Measurements from ENCODE around the gene GSK3A. TPM values are rescaled to one million over a fixed set of nuclear protein-coding genes. Genes with fewer than 3 reads are reported as not detected.

Gene GSK3A
- total RNA-seq, 1 experiment from 2014 or later = 25.0 TPM

- no peaks in the 10 kb centered on the region for H4K20me1 ChIP-seq (ENCODE audit: low read length)
- H3K27me3 ChIP-seq (ENCODE audit: low read length) = no peaks in the 10 kb centered on the region
- H3K27ac ChIP-seq (ENCODE audit: low read length) = no peak overlapping the region
- DNase-seq (no peak), ATAC-seq (no peak)
- H3K9me2 ChIP-seq (replicated peaks; ENCODE audit: low read length) = no peaks in the 10 kb centered on the region
- no peak overlapping the region for H3K4me2 ChIP-seq (ENCODE audit: low read length)
- no TSS peak for BruUV-seq (replicated peaks)
- H3K4me3 ChIP-seq (ENCODE audit: low read length) = no peak overlapping the region
- CTCF ChIA-PET = no interaction called here
- POLR2A ChIA-PET (ENCODE audit: unreplicated experiment) = no interaction called here
- H3K36me3 ChIP-seq (ENCODE audit: low read depth, low read length) = no peaks in the 10 kb centered on the region
- no peak overlapping the region for H2AFZ ChIP-seq (ENCODE audit: low read length)
- peaks cover 26% of the 10 kb centered on the region for H3K79me2 ChIP-seq (ENCODE audit: low read length)
- no peak overlapping the region for H3K9ac ChIP-seq (ENCODE audit: low read length)
- H3K9me3 ChIP-seq (ENCODE audit: low read length) = no peaks in the 10 kb centered on the region
- H3F3A ChIP-seq (ENCODE audit: low read length, unreplicated experiment) = no peaks in the 10 kb centered on the region
- peaks cover 17% of the 10 kb centered on the region for H3K4me1 ChIP-seq (ENCODE audit: insufficient read depth, low read length)
- intact Hi-C loops (cut with micrococcal nuclease) = no loop called here
- TF ChIP-seq EZH2phosphoT487 (IDR thresholded peaks at IDR 0.05; ENCODE audit: borderline replicate concordance, low read length) (no peak), CTCF (conservative IDR thresholded peaks at IDR 0.05; ENCODE audit: low read depth, low read length) (no peak), EZH2 (IDR thresholded peaks at IDR 0.05; ENCODE audit: low read length, unreplicated experiment) (no peak)
Measured at GRCh38 chr19:42274065-42274682, 31.8 kb upstream of the GSK3A start.

- ChIA-PET CTCF (no interaction called here), POLR2A (ENCODE audit: unreplicated experiment) (no interaction called here)
- intact Hi-C loops (cut with micrococcal nuclease) = no loop called here
- no peak for DNase-seq
- Histone ChIP-seq H3K4me1 (ENCODE audit: insufficient read depth, low read length) (peaks cover 17% of the 10 kb centered on the region), H3K36me3 (ENCODE audit: low read depth, low read length) (no peaks in the 10 kb centered on the region), H3K9me3 (ENCODE audit: low read length) (no peaks in the 10 kb centered on the region), H3K79me2 (ENCODE audit: low read length) (peaks cover 26% of the 10 kb centered on the region), H3K27ac (ENCODE audit: low read length) (no peak overlapping the region), H3F3A (ENCODE audit: low read length, unreplicated experiment) (no peaks in the 10 kb centered on the region), H3K27me3 (ENCODE audit: low read length) (no peaks in the 10 kb centered on the region), H3K4me3 (ENCODE audit: low read length) (no peak overlapping the region), H4K20me1 (ENCODE audit: low read length) (no peaks in the 10 kb centered on the region), H2AFZ (ENCODE audit: low read length) (no peak overlapping the region), H3K9ac (ENCODE audit: low read length) (no peak overlapping the region), H3K9me2 (replicated peaks; ENCODE audit: low read length) (no peaks in the 10 kb centered on the region), H3K4me2 (ENCODE audit: low read length) (no peak overlapping the region)
- TF ChIP-seq EZH2phosphoT487 (IDR thresholded peaks at IDR 0.05; ENCODE audit: borderline replicate concordance, low read length) (no peak), CTCF (conservative IDR thresholded peaks at IDR 0.05; ENCODE audit: low read depth, low read length) (no peak), EZH2 (IDR thresholded peaks at IDR 0.05; ENCODE audit: low read length, unreplicated experiment) (no peak)
- no peak for ATAC-seq
- BruUV-seq (replicated peaks) = no TSS peak
Measured at GRCh38 chr19:42273407-42274064, 31.1 kb upstream of the GSK3A start.

- peaks cover 26% of the 10 kb centered on the region for H3K79me2 ChIP-seq (ENCODE audit: low read length)
Measured at GRCh38 chr19:42272989-42273406, 30.6 kb upstream of the GSK3A start.

More at GRCh38 chr19:42272989-42273406, 30.6 kb upstream of the GSK3A start:
- Histone ChIP-seq H3K9me2 (replicated peaks; ENCODE audit: low read length) (no peaks in the 10 kb centered on the region), H3K9ac (ENCODE audit: low read length) (no peak overlapping the region), H3K27ac (ENCODE audit: low read length) (no peak overlapping the region), H3K4me1 (ENCODE audit: insufficient read depth, low read length) (peaks cover 17% of the 10 kb centered on the region), H4K20me1 (ENCODE audit: low read length) (no peaks in the 10 kb centered on the region), H2AFZ (ENCODE audit: low read length) (no peak overlapping the region), H3F3A (ENCODE audit: low read length, unreplicated experiment) (no peaks in the 10 kb centered on the region), H3K36me3 (ENCODE audit: low read depth, low read length) (no peaks in the 10 kb centered on the region), H3K4me2 (ENCODE audit: low read length) (no peak overlapping the region), H3K4me3 (ENCODE audit: low read length) (no peak overlapping the region), H3K9me3 (ENCODE audit: low read length) (no peaks in the 10 kb centered on the region), H3K27me3 (ENCODE audit: low read length) (no peaks in the 10 kb centered on the region)
- TF ChIP-seq EZH2 (IDR thresholded peaks at IDR 0.05; ENCODE audit: low read length, unreplicated experiment) = no peak
- ChIA-PET CTCF (no interaction called here), POLR2A (ENCODE audit: unreplicated experiment) (no interaction called here)
- intact Hi-C loops (cut with micrococcal nuclease) = no loop called here
- ATAC-seq = no peak
- no TSS peak for BruUV-seq (replicated peaks)
- DNase-seq = no peak
